Fibroblast of mammary gland (primary cell): ENCODE results near the gene CSMD2.
A peak's percentile ranks its signal among the peaks of the same experiment; 100 is the strongest.

Source experiments
- DNase-seq: peaks from one replicate; pipeline ENCODE4 v3.0.0-alpha.2; 2010; ENCODE audit warnings: low read depth
- H3K4me3 ChIP-seq: 2 replicates; pipeline ENCODE4 v1.5.1; 2011; ENCODE audit warnings: low read depth, mild to moderate bottlenecking, low read length, moderate library complexity; ENCODE audit not compliant: control insufficient read depth
- CTCF ChIP-seq: conservative IDR thresholded peaks from 2 replicates; pipeline ENCODE4 v1.5.1; 2011; ENCODE audit warnings: low read depth, low read length, inconsistent platforms; ENCODE audit not compliant: control insufficient read depth, insufficient read depth

CSMD2 gene

GRCh38 chr1:33971018-33971710, 193.9 kb downstream of the CSMD2 start:
- DNase-seq = peak; percentile 57
- no peak overlapping the region for H3K4me3 ChIP-seq
- no peak for TF ChIP-seq CTCF

GRCh38 chr1:33970148-33970825, 194.7 kb downstream of the CSMD2 start:
- H3K4me3 ChIP-seq = no peak overlapping the region
- TF ChIP-seq CTCF = no peak
- no peak for DNase-seq

- DNase-seq = peak; percentile 60
- TF ChIP-seq CTCF = no peak
- H3K4me3 ChIP-seq = no peak overlapping the region
Measured at GRCh38 chr1:33966346-33967141, 198.5 kb downstream of the CSMD2 start.

- TF ChIP-seq CTCF = no peak
- H3K4me3 ChIP-seq = no peak overlapping the region
- DNase-seq = no peak
Measured at GRCh38 chr1:33965086-33965485, 199.9 kb downstream of the CSMD2 start.

GRCh38 chr1:33962061-33962460, 203.0 kb downstream of the CSMD2 start:
- DNase-seq = no peak
- H3K4me3 ChIP-seq = no peak overlapping the region
- no peak for TF ChIP-seq CTCF

GRCh38 chr1:33960188-33960895, 204.7 kb downstream of the CSMD2 start:
- TF ChIP-seq CTCF = no peak
- H3K4me3 ChIP-seq = no peak overlapping the region
- DNase-seq = no peak
